GM12878 (cell line): ENCODE results near the gene GORASP2.

Experiments
- FOS ChIP-seq: IDR thresholded peaks from 3 replicates; pipeline ENCODE4 v1.6.1; 2011; ENCODE audit warnings: borderline replicate concordance; ENCODE audit not compliant: insufficient read length; ENCODE audit errors: extremely low read depth
- IKZF1 ChIP-seq: fragments of 450-650 bp; conservative IDR thresholded peaks from 2 replicates; pipeline ENCODE4 v1.6.1; 2017; ENCODE audit warnings: antibody characterized with exemption, mild to moderate bottlenecking
- MAX ChIP-seq: IDR thresholded peaks from 2 replicates; pipeline ENCODE4 v1.6.1; 2012; ENCODE audit warnings: low read depth, low read length, improper control_type of control experiment
- POLR2A ChIP-seq: IDR thresholded peaks from 2 replicates; pipeline ENCODE4 v1.6.1; 2011; ENCODE audit warnings: low read depth, mild to moderate bottlenecking, low read length
- RAD21 ChIP-seq: IDR thresholded peaks from 2 replicates; pipeline ENCODE4 v1.6.1; 2011; ENCODE audit warnings: mild to moderate bottlenecking, low read depth, low read length, moderate library complexity; ENCODE audit not compliant: insufficient read depth
- SIN3A ChIP-seq: IDR thresholded peaks from 2 replicates; pipeline ENCODE4 v1.6.1; 2012; ENCODE audit warnings: low read depth, low read length, improper control_type of control experiment
- TCF3 ChIP-seq: IDR thresholded peaks from 2 replicates; pipeline ENCODE4 v1.6.1; 2012; ENCODE audit warnings: low read depth, mild to moderate bottlenecking, low read length, borderline replicate concordance; ENCODE audit not compliant: insufficient read depth
- TCF7 ChIP-seq: IDR thresholded peaks from 2 replicates; pipeline ENCODE4 v1.6.1; 2014; ENCODE audit warnings: antibody characterized with exemption, borderline replicate concordance
- YY1 ChIP-seq: IDR thresholded peaks from 2 replicates; pipeline ENCODE4 v1.6.1; 2011; ENCODE audit warnings: low read depth, mild to moderate bottlenecking, low read length
- ZNF274 ChIP-seq: IDR thresholded peaks from one replicate; pipeline ENCODE4 v1.8.0; 2011; ENCODE audit not compliant: insufficient read length, insufficient read depth
- TF ChIP-seq, protein P1 (sequence below), 3 experiments: IDR thresholded peaks in 2 of 3; conservative IDR thresholded peaks in 1 of 3; 2 replicates each; pipeline ENCODE4 v1.5.1; 2011; ENCODE audit warnings: low read depth in 3 of 3, low read length in 3 of 3, mild to moderate bottlenecking in 3 of 3, control low read depth in 2 of 3, moderate library complexity in 2 of 3, inconsistent platforms in 1 of 3, mixed read lengths in 1 of 3; ENCODE audit not compliant: control insufficient read depth in 2 of 3, insufficient read depth in 1 of 3; ENCODE audit errors: extremely low read depth in 1 of 3

- TF ChIP-seq TCF7 (no peak), RAD21 (no peak), FOS (no peak), ZNF274 (no peak), SIN3A (no peak), YY1 (no peak), TCF3 (no peak), POLR2A (no peak), IKZF1 (no peak), MAX (no peak)
- TF ChIP-seq, protein P1, sequence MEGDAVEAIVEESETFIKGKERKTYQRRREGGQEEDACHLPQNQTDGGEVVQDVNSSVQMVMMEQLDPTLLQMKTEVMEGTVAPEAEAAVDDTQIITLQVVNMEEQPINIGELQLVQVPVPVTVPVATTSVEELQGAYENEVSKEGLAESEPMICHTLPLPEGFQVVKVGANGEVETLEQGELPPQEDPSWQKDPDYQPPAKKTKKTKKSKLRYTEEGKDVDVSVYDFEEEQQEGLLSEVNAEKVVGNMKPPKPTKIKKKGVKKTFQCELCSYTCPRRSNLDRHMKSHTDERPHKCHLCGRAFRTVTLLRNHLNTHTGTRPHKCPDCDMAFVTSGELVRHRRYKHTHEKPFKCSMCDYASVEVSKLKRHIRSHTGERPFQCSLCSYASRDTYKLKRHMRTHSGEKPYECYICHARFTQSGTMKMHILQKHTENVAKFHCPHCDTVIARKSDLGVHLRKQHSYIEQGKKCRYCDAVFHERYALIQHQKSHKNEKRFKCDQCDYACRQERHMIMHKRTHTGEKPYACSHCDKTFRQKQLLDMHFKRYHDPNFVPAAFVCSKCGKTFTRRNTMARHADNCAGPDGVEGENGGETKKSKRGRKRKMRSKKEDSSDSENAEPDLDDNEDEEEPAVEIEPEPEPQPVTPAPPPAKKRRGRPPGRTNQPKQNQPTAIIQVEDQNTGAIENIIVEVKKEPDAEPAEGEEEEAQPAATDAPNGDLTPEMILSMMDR (IDR thresholded peaks at IDR 0.05 in 2 of 3, conservative IDR thresholded peaks at IDR 0.05 in 1 of 3; ENCODE audit: control insufficient read depth in 2 of 3, extremely low read depth in 1 of 3, insufficient read depth in 1 of 3, low read depth in 3 of 3, low read length in 3 of 3): no peak
Measured at GRCh38 chr2:170932166-170932565, 3.1 kb downstream of the GORASP2 start.
